Measurements from ENCODE around the gene SLC25A45. TPM values are rescaled to one million over a fixed set of nuclear protein-coding genes. Genes with fewer than 3 reads are reported as not detected.

Gene SLC25A45
- total RNA-seq, 1 donor from 2014 or later = 12.3 TPM

DNA sequence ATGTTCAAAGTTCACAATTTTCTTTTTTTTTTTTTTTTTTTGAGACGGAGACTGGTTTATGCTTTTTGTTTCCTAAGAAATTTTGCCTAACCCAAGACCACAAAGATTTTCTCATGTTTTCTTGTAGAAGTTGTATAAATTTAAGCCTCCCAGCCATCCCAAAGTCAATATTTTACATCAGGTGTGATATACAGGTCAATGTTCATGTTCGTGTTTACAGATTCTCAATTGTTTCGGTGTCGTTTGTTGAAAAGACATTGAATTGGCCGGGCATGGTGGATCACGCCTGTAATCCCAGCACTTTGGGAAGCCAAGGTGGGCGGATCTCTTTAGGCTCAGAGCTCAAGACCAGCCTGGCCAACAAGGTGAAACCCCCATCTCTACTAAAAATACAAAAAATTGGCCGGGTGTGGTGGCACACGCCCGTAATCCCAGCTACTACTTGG lies 19.4 kb upstream of the SLC25A45 start:
- intact Hi-C loops (cut with micrococcal nuclease) = loop anchor here (2.0 kb wide), 1 partner anchor 15 kb away; no protein-coding TSS in a partner anchor
- ATAC-seq (ENCODE audit: low read depth) (no peak), DNase-seq (no peak)
- peaks cover 64% of the 10 kb centered on the region for H3K36me3 Mint-ChIP-seq (ENCODE audit: low read depth)
- H3K27me3 Mint-ChIP-seq = no peaks in the 10 kb centered on the region
- no peaks in the 10 kb centered on the region for H3K9me3 Mint-ChIP-seq
- no peak overlapping the region for H3K27ac Mint-ChIP-seq
- CTCF ChIA-PET = interaction anchor here (0.6 to 1.7 kb wide), 3 partner anchors 14 to 144 kb away, joined by 3 to 5 read pairs (median 3); no protein-coding TSS in a partner anchor
- POLR2A ChIA-PET = interaction anchor here (0.7 to 14.0 kb wide), 6 partner anchors 14 to 600 kb away, joined by 3 to 328 read pairs (median 37); partner anchors contain the start of genes BANF1, EIF1AD, FRMD8 and MALAT1
- TF ChIP-seq, protein P1, sequence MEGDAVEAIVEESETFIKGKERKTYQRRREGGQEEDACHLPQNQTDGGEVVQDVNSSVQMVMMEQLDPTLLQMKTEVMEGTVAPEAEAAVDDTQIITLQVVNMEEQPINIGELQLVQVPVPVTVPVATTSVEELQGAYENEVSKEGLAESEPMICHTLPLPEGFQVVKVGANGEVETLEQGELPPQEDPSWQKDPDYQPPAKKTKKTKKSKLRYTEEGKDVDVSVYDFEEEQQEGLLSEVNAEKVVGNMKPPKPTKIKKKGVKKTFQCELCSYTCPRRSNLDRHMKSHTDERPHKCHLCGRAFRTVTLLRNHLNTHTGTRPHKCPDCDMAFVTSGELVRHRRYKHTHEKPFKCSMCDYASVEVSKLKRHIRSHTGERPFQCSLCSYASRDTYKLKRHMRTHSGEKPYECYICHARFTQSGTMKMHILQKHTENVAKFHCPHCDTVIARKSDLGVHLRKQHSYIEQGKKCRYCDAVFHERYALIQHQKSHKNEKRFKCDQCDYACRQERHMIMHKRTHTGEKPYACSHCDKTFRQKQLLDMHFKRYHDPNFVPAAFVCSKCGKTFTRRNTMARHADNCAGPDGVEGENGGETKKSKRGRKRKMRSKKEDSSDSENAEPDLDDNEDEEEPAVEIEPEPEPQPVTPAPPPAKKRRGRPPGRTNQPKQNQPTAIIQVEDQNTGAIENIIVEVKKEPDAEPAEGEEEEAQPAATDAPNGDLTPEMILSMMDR (IDR thresholded peaks at IDR 0.05) = no peak
- H3K4me1 Mint-ChIP-seq = peaks cover 31% of the 10 kb centered on the region
- no peak overlapping the region for H3K4me3 Mint-ChIP-seq

DNA sequence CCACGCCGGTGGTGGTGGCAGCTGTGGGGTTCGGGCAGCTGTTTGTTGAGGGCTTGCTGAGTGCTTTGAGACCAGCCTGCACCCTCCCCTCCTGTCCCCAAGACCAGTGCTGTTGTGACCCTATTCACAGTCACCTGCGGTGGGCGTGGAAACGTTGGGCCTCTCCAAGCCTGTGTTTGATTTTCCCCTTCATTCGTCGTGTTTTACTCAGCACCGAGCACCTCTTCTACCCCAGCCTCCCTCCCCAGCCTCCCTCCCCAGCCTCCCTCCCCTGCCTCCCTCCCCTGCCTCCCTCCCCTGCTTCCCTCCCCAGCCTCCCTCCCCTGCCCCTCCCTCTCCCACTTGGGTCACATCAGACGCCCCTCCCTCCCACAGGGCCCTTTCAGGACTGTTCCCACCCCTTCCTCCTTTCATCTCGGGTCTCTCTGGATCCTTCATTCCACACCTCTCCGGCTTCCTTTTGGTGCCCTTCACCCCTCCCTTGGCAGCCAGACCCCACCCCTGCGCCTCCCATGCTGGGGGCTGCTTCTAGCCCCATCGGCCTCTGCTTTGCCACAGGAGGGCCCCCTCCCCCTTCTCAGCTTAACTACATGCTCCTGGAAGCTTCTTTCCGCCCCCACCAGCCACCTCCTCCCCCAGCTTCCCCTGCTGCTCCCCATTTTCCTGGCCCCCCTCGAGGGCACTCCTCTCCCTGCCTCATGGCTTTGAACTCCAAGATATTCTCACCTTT lies 18.8 kb upstream of the SLC25A45 start:
- Mint-ChIP-seq H3K27ac (no peak overlapping the region), H3K9me3 (no peaks in the 10 kb centered on the region), H3K36me3 (ENCODE audit: low read depth) (peaks cover 64% of the 10 kb centered on the region), H3K4me3 (no peak overlapping the region), H3K27me3 (no peaks in the 10 kb centered on the region), H3K4me1 (peaks cover 30% of the 10 kb centered on the region)
- ChIA-PET POLR2A (interaction anchor here (0.7 to 14.0 kb wide), 5 partner anchors 10 to 391 kb away, joined by 3 to 328 read pairs (median 8); partner anchors contain the start of genes MALAT1 and NEAT1), CTCF (interaction anchor here (0.6 kb wide), 1 partner anchor 110 kb away, joined by 3 read pairs; no protein-coding TSS in a partner anchor)
- TF ChIP-seq, protein P1 (IDR thresholded peaks at IDR 0.05) = no peak
- ATAC-seq (ENCODE audit: low read depth) = no peak
- DNase-seq = no peak
- intact Hi-C loops (cut with micrococcal nuclease) = no loop called here

DNA sequence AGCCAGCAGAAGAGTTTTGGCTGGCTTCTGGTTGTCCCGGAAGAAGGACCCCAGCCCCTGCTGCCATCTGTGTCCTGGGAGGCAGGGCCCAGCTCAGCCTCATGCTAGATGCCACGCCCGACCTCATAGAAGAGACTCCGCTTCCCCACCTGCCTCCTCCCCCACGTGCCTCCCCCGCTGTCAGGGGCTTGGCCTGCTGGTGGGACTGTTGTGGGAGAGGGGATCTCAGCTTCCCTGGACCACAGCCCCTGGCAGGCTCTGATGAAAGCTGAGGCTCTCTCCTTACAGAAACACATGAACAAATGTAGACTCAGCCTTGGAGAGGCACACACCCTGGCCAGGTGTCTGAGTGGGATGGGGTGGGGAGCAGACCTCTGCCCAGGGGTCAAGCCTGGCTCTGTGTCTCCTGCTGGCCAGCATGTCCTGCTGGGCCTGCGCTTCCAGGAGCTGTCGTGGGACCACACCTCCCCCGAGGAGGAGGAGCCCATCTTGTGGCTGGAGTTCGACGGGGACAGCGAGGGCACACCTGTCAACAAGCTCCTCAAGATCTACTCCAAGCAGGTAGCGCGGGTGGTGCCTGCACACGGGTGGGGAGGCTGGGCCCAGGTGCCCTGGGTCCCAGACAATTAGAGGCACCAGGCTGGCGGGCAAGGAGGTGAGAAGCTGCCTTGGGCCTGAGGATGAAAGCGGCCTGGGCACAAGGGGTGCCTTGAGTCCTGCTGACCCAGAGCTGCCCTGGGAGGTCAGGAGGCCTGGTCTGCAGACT lies 18.0 kb upstream of the SLC25A45 start:
- POLR2A ChIA-PET = interaction anchor here (0.7 to 14.0 kb wide), 5 partner anchors 9 to 103 kb away, joined by 3 to 328 read pairs (median 3); partner anchors contain the start of genes MALAT1 and NEAT1
- H3K4me1 Mint-ChIP-seq = peaks cover 28% of the 10 kb centered on the region
- no peak for ATAC-seq (ENCODE audit: low read depth)
- TF ChIP-seq, protein P1 (IDR thresholded peaks at IDR 0.05) = no peak
- H3K36me3 Mint-ChIP-seq (ENCODE audit: low read depth) = peaks cover 68% of the 10 kb centered on the region
- intact Hi-C loops (cut with micrococcal nuclease) = no loop called here
- DNase-seq = no peak
- CTCF ChIA-PET = no interaction called here
- no peaks in the 10 kb centered on the region for H3K27me3 Mint-ChIP-seq
- H3K4me3 Mint-ChIP-seq = no peak overlapping the region
- H3K27ac Mint-ChIP-seq = peak overlapping the region; percentile 46
- H3K9me3 Mint-ChIP-seq = no peaks in the 10 kb centered on the region

DNA sequence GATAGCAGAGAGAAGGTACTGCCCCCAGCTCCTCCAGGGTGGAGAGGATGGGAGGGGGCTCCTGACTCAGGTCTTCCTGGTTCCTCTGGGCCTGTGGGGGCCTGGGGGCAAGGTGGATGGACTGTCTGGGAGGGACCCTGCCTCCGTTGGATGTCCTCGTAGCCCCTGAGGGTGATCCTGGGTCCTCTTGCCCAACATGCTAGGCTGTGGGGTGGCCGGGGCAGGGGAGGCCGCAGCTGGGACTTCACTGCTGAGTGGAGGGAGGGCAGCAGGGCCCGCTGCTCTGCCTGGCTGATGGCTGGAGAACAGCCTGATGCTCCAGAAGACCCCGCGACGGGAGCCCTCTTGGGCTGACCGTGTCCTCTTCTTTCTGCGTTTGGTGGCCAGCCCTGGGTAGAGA lies 17.4 kb upstream of the SLC25A45 start:
- no peaks in the 10 kb centered on the region for H3K9me3 Mint-ChIP-seq
- no peak for DNase-seq
- no peaks in the 10 kb centered on the region for H3K27me3 Mint-ChIP-seq
- ChIA-PET POLR2A (interaction anchor here (1.3 to 14.0 kb wide), 3 partner anchors 12 to 104 kb away, joined by 3 to 328 read pairs (median 231); partner anchors contain the start of genes MALAT1 and NEAT1), CTCF (no interaction called here)
- H3K4me3 Mint-ChIP-seq = no peak overlapping the region
- no peak for ATAC-seq (ENCODE audit: low read depth)
- no peak overlapping the region for H3K27ac Mint-ChIP-seq
- peaks cover 68% of the 10 kb centered on the region for H3K36me3 Mint-ChIP-seq (ENCODE audit: low read depth)
- intact Hi-C loops (cut with micrococcal nuclease) = no loop called here
- H3K4me1 Mint-ChIP-seq = peaks cover 23% of the 10 kb centered on the region
- TF ChIP-seq, protein P1 (IDR thresholded peaks at IDR 0.05) = no peak
